NAMALWA (cell line): ENCODE data around the gene CCZ1B.
"Not testable (repeated sequence)": the region's sequence is repeated elsewhere in the genome, so short reads cannot be mapped to it uniquely, and the experiment has no call there.

Experiments
- DNase-seq: peaks from one replicate; pipeline ENCODE4 v3.0.0-alpha.2; 2015; ENCODE audit warnings: low spot score

The CCZ1B gene

DNA sequence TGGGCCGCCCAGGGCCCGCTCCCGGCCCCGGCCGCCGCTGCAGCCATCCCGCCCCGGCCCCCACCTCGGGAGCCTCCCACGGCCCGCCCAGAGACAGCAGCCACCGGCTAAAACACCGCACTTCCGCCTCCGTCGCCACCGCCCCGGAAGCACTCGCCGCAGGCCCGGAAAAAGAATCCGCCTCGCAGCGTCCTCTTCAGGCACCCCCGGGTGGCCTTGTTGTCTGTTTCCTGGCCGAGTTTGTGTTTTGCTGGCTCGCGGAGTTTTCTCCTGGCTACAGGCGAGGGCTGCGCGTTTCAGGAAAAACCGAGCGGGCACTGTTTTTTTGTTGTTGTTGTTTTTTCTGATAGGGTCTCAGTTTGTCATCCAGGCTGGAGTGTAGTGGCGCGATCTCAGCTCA, at the start of gene CCZ1B:
TSS of gene CCZ1B (minus strand) at position 125 of the 400 bp plus-strand sequence. CDS start at position 47, 78 bp downstream.
- peak; percentile 93 for DNase-seq

DNA sequence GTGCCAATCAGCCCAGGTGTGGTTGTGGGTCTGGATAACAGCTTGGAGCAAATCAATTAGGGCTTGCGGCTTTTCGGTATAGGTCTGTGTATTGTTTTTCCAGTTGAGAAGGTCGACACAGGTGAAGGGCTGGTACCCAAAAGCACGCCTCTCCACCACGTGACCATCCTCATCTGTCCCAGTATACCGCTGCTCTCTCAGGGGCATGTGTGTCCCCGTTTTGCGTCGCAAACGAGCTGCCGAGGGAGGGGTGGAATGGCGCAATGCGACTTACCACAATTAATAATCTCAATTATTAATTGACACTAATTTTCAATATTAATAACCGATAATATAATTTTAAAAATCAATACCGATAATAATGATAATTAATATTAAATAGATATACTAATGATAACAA, 48.9 kb upstream of the CCZ1B start:
- DNase-seq = not testable (repeated sequence)

DNA sequence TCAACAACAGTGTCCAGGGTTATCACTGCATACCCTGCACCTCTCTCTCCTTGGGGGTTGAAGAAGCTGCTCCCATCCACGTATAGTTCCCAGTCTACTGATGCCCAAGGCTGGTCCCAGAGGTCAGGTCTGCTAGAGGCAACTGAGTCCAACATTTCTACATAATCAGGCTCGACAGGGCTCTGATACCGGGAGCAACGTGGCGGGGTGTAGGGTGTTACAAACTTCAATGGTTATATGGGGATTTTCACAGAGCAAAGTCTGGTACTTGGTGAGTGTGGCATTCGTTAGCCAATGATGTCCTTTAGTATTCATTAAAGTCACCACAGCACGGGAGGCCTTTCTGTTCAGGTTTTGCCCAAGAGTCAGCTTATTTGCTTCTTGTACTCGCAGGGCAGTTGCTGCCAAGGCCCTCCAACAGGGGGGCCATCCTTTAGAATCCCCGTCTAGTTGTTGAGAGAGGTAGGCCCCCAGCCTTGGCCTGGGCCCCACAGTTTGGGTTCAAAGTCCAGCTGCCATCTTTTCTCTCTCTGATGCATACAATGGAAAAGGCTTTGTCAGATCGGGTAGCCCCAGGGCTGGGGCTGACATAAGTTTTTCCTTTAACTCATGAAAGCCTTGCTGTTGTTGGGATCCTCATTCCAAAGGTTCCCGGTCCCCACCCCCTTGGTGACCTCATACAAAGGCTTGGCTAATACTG, 46.3 kb upstream of the CCZ1B start:
- DNase-seq = not testable (repeated sequence)

DNA sequence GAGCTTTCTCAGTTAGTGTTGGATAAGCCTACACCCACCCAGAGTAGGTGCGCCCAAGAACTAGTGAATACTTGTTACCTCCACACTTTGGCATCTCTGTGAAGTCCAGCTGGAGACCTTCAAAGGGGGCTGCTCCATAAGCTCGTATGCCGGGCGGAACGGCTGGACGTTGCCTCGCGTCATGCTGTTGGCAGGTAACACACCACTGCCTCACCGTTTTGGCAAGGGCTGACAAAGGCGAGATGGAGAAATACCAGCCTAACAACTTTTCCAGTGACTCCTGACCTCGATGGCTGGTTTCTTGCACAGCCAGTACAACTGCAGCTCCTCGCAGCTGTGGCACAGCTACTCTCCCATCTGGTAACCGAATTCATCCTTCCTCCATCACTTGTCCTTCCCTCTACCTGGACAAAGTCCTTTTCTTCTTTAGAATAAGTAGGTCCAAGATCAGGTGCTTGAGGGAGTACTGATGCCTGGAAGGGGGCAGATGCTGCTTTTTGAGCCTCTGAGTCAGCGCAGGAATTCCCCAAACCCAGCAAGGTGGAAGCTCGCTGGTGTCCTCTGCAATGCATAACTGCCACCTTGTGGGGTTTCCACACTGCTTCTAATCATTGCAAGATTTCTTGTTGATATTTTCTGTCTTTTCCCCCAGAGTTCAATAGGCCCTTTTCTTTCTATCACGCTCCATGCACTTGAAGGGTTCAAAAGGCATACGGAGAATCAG, 45.5 kb upstream of the CCZ1B start:
- not testable (repeated sequence) for DNase-seq

- not testable (repeated sequence) for DNase-seq
Observed at GRCh38 chr7:6864751-6865150, 38.7 kb upstream of the CCZ1B start.

- not testable (repeated sequence) for DNase-seq
Observed at GRCh38 chr7:6864188-6864587, 38.1 kb upstream of the CCZ1B start.

GRCh38 chr7:6862876-6863275, 36.8 kb upstream of the CCZ1B start:
- DNase-seq = not testable (repeated sequence)

DNA sequence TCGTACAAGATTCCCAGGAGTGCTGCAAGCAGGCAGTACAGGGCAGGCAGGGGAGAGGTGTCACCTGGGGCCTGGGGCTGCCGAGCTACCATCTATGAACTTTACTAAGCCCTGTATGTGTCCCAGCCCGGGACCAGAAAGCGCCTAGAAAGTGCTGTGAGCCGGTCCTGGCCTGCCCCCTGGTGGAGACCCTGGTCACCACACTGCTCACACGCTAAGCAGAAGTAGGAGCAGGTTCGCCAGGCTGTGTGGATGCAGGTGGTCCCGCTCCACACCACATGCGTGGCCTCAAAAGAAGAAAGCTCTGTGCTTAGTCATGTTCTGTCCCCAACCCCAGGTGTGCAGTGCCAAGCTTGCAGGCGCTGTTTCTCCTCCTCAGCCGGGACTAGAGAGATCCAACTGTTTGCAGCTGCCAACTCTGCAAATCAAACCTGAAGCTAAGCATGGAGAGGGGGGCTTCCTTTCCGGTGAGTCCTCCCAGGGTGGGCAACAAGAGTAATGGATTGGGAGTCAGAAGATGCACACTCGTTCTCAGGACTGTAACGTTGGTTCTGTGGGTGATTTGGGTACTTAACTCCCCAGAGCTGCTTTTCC, 31.7 kb upstream of the CCZ1B start:
- DNase-seq = peak; percentile 74

DNA sequence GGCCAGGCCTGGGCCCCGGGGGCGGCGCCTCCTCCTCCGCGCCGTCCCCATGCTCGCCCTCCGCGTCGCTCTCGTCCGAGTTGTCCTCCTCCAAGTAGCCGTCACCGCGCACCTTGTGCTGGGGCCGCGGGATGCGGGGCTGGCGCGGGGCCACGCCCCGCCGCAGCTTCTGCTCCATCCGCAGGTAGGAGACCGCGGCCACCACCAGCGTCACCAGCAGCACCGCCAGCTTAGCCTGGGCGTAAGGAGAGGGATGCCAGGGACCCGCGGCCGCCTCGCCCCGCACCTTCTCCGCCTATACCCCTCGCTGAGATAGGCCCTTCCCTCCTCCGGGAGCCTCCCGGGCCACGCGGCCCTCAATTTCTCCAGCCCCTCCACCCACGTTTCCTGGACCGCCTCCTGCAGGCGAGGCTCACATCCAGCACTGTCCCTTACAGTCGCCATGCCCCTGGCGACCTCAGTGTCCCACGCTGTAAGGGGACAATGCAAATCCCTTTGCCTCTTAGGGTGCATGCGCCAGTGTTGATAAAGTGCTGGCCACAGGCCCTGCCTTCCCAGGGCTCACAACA, 29.6 kb upstream of the CCZ1B start:
- not testable (repeated sequence) for DNase-seq

- DNase-seq = not testable (repeated sequence)
Observed at GRCh38 chr7:6854747-6855562, 28.9 kb upstream of the CCZ1B start.

- DNase-seq = not testable (repeated sequence)
Observed at GRCh38 chr7:6853681-6854080, 27.6 kb upstream of the CCZ1B start.

DNA sequence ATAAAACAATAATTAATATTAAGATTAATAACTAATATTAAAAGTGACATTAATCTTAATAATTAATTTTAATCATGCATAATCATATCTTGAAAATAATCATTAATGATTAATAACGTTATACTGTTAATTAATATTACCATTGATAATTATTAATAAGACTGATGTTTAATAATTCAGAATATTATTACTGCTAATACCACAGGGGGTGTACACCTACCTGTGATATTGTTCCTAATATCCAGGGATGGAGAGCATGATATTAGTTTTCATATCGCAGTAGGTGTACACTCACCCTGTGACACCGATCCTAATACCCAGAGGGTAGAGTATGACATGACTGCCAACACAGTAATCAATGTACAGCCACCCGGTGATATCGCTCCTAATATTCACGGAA, 23.1 kb upstream of the CCZ1B start:
- DNase-seq = not testable (repeated sequence)

DNA sequence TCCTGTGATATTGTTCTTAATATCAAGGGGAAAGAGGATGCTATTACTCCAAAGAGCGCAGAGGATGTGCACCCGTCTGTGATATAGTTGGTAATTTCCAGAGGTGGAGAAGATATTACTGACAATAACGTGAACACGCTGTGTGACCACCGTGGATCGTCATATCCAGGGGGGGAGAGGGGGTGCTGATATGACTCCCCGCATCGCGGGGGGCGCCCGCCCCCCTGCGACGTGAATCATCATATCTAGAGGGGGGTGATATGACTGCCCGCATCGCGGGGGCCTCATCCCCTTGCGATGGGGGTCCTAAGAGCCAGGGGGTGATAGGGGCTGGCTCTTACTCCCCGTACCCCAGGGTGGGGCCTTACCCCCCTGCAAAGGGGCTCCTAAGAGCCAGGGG, 21.7 kb upstream of the CCZ1B start:
- DNase-seq = not testable (repeated sequence)

DNA sequence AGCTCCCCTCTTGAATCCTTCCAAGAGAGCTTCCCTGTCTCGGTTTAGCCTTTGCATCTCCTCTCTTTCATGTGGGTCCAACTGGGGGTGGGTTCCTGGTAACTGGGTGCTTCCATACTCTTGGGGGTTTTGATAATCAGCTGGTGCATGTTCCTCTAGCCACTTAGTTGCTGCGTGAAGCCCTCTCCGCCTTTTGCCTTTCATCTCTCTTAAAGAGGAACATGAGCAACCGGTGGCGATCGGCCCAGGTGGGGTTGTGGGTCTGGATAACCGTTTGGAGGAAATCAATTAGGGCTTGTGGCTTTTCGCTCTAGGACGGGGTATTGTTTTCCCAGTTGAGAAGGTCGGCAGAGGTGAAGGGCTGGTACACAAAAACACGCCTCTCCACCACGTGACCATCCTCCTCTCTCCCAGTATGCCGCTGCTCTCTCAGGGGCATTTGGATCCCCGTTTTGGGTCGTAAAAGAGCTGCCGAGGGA, 19.9 kb upstream of the CCZ1B start:
- DNase-seq = not testable (repeated sequence)

GRCh38 chr7:6843654-6844053, 17.6 kb upstream of the CCZ1B start:
- not testable (repeated sequence) for DNase-seq

DNA sequence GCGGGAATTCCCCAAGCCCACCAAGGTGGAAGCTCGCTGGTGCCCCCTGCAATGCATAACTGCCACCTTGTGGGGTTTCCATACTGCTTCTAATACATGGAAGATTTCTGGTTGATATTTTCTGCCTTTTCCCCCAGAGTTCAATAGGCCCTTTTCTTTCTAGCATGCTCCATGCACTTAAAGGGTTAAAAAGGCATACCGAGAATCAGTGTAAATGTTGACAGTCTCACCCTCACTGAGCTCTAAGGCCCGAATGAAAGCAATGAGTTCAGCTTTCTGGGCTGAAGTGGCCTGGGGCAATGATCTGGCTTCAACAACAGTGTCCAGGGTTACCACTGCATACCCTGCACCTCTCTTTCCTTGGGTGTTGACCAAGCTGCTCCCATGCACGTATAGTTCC, 17.0 kb upstream of the CCZ1B start:
- DNase-seq = not testable (repeated sequence)

GRCh38 chr7:6842278-6842921, 16.3 kb upstream of the CCZ1B start:
- DNase-seq = not testable (repeated sequence)

- not testable (repeated sequence) for DNase-seq
Observed at GRCh38 chr7:6837081-6837480, 11.0 kb upstream of the CCZ1B start.

- DNase-seq = not testable (repeated sequence)
Observed at GRCh38 chr7:6835521-6835920, 9.4 kb upstream of the CCZ1B start.

- DNase-seq = no peak
Observed at GRCh38 chr7:6833636-6834035, 7.6 kb upstream of the CCZ1B start.
